Skeletal muscle tissue (tissue), 4 donors: ENCODE measurements around the gene DGAT2. TPM values are rescaled to one million over a fixed set of nuclear protein-coding genes. Genes with fewer than 3 reads are reported as not detected.
"Not testable (repeated sequence)": the region's sequence is repeated elsewhere in the genome, so short reads cannot be mapped to it uniquely, and the experiment has no call there.

ENCODE experiments used
- H3K27ac ChIP-seq: one replicate; pipeline ENCODE4 v1.7.0; 2013; ENCODE audit warnings: mild to moderate bottlenecking, low read depth, low read length, inconsistent platforms
- H3K27me3 ChIP-seq, 3 donors: one replicate each; pipeline ENCODE4 v1.7.0; 2013; ENCODE audit warnings: low read length in 3 of 3; ENCODE audit not compliant: control insufficient read depth in 3 of 3, insufficient read depth in 3 of 3
- H3K36me3 ChIP-seq, 3 donors: one replicate each; pipeline ENCODE4 v1.7.0; 2013; ENCODE audit warnings: low read length in 3 of 3; ENCODE audit not compliant: control insufficient read depth in 3 of 3, insufficient read depth in 3 of 3
- H3K4me1 ChIP-seq, 3 donors: one replicate each; pipeline ENCODE4 v1.7.0; 2013; ENCODE audit warnings: low read length in 3 of 3, mild to moderate bottlenecking in 3 of 3; ENCODE audit not compliant: control insufficient read depth in 3 of 3, insufficient read depth in 3 of 3
- H3K4me3 ChIP-seq, 3 donors: one replicate each; pipeline ENCODE4 v1.7.0; 2013; ENCODE audit warnings: low read length in 3 of 3
- H3K9ac ChIP-seq, 3 donors: one replicate each; pipeline ENCODE4 v1.7.0; 2013; ENCODE audit warnings: low read length in 3 of 3, mild to moderate bottlenecking in 3 of 3, moderate library complexity in 2 of 3, low read depth in 1 of 3
- H3K9me3 ChIP-seq, 3 donors: one replicate each; pipeline ENCODE4 v1.7.0; 2013; ENCODE audit warnings: low read length in 3 of 3; ENCODE audit not compliant: control insufficient read depth in 3 of 3
- total RNA-seq: library from RNA; depleted of rRNA; stranded (reverse); fragments of >200 nt; gene quantifications from one replicate; pipeline ENCODE4 v1.2.3, GENCODE V29; 2014
- donor health status: Osteomylitis.

Gene DGAT2
- total RNA-seq, 1 donor from 2014 or later = 19.3 TPM

DNA sequence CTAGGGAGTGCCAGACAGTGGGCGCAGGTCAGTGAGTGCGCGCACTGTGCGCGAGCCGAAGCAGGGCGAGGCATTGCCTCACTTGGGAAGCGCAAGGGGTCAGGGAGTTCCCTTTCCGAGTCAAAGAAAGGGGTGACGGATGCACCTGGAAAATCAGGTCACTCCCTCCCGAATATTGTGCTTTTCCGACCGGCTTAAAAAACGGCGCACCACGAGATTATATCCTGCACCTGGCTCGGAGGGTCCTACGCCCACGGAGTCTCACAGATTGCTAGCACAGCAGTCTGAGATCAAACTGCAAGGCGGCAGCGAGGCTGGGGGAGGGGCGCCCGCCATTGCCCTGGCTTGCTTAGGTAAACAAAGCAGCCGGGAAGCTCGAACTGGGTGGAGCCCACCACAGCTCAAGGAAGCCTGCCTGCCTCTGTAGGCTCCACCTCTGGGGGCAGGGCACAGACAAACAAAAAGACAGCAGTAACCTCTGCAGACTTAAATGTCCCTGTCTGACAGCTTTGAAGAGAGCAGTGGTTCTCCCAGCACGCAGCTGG is 19.8 kb upstream of the DGAT2 start:
- H3K4me3 ChIP-seq, H3K36me3 ChIP-seq, H3K9ac ChIP-seq, H3K27ac ChIP-seq, H3K9me3 ChIP-seq, H3K27me3 ChIP-seq: not testable (repeated sequence)
- H3K4me1 ChIP-seq = peaks cover 5 to 18% (median 6%) of the 10 kb centered on the region in 3 donors

DNA sequence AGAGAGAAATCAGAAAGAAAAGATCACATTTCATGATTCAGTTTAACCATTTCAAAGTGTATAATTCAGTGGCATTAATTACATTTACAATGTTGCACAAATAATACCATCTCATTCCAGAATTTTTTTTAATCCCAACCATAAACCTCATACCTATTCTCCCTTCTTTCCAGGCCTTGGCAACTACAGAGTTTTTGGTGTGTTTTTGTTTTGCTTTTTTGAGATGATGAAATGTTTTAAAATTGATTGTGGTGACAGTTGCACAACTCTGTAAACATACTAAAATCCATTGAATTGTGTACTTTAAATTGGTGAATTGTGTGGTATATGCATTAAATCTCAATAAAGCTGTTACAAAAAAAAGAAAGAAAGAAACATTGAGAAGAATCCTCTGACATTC is 13.6 kb upstream of the DGAT2 start:
- not testable (repeated sequence) for H3K27me3 ChIP-seq, H3K9me3 ChIP-seq, H3K27ac ChIP-seq, H3K4me1 ChIP-seq, H3K36me3 ChIP-seq, H3K9ac ChIP-seq, H3K4me3 ChIP-seq

DNA sequence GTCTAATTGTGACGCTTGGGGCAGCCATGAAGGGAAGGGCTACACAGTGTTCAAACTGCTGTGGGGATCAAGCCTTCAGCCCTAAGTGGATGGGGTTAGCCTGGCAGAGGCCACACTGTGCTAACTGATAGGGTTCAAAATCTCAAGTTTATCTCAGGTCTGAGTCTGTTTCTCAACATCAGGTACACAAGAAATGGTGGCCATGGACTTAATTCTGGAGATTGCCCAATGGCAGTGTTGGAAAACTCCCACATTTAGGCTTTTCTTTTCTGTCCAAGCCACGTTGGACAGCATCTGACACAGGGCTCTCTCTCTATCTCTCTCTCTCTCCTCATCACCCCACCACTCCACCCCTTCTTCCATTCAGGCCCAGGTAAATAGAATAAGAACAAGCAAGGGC is 10.9 kb upstream of the DGAT2 start:
- Histone ChIP-seq H3K9me3 (no peaks in the 10 kb centered on the region), H3K36me3 (no peaks in the 10 kb centered on the region), H3K4me3 (no peak overlapping the region), H3K4me1 (no peaks in the 10 kb centered on the region), H3K27me3 (no peaks in the 10 kb centered on the region), H3K27ac (no peak overlapping the region), H3K9ac (no peak overlapping the region)

DNA sequence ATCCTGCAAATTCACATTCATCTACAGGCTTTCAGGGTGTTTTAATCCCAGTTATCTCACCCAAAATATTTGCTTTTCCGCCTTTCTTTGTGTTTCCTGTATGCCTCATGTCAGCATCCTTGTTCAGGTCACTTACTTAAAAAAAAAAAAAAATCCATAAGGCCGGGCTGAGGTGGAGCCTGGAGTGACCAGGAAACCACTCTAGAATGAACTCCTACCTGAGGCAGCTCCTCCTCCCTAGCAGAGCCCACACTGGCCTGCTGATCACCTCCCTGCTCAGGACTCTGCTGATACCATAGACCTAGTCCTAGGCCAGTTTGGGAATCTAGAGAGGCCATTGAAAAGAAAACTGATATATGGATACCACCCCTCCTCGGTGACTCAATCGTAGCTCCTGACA is 8.7 kb upstream of the DGAT2 start:
- Histone ChIP-seq H3K4me1 (no peaks in the 10 kb centered on the region), H3K27ac (no peak overlapping the region), H3K27me3 (peaks cover 0 to 3% (median under 1%) of the 10 kb centered on the region in 3 donors), H3K36me3 (no peaks in the 10 kb centered on the region), H3K9ac (no peak overlapping the region), H3K4me3 (no peak overlapping the region), H3K9me3 (no peaks in the 10 kb centered on the region)

DNA sequence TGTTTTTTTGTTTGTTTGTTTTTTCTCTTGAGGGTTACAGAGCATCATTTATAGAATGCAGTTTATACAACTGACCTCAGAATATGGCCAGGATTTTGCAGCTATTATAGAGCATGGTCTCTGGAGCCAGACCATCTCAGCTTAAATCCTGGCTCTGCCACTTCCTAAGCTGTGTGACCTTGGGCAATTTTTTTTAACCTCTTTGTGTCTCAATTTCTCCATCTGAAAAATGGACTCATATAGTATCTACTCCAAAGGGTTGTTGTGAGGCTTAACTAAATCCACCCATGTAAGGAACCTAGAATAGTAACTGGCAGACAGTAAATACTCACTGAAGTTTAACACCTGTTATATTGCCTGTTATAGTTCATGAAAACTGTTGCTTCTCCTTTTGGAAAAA is 8.3 kb upstream of the DGAT2 start:
- no peaks in the 10 kb centered on the region for H3K4me1 ChIP-seq
- no peak overlapping the region for H3K4me3 ChIP-seq
- no peaks in the 10 kb centered on the region for H3K9me3 ChIP-seq
- peaks cover 0 to 4% (median 3%) of the 10 kb centered on the region in 3 donors for H3K27me3 ChIP-seq
- no peaks in the 10 kb centered on the region for H3K36me3 ChIP-seq
- no peak overlapping the region for H3K9ac ChIP-seq
- H3K27ac ChIP-seq = no peak overlapping the region

DNA sequence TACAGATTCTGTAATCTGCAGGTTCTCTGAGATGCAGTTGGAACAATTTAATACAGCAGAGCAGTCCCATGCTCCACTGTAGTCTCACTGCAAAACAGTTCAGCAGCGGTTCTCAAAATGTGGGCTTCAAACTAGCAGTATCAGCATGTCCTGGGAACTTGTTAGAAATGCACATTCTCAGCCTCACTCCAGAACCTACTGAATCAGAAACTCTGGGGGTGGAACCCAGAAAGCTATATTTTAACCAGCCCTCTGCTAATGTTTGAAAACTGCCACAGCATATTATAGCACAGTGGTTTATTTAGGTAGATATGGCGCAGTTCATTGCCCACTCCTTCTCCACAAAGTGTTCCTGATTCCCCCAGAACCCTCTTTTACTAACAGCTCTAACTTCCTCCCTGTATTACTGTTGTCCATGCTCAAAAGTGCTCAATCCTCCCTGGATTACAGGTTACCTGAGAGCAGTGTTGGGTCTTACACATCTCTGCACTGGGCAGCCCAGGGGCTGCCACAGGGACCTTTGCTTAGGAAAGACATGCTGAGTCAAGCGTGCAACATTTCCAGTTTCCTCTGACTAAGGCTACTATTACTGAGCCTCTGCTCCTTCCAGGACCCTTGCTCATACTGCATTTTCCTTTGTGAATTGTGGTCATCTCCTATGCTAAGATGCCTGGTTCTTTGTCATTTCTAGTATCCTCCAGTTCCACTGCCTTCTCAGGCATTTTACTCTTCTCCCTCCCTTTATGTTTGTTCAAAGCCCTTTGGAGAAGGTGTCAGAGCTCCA is 7.7 kb upstream of the DGAT2 start:
- Histone ChIP-seq H3K36me3 (no peaks in the 10 kb centered on the region), H3K4me3 (no peak overlapping the region), H3K9me3 (no peaks in the 10 kb centered on the region), H3K27me3 (peaks cover 0 to 4% (median 3%) of the 10 kb centered on the region in 3 donors), H3K4me1 (no peaks in the 10 kb centered on the region), H3K9ac (no peak overlapping the region), H3K27ac (no peak overlapping the region)

DNA sequence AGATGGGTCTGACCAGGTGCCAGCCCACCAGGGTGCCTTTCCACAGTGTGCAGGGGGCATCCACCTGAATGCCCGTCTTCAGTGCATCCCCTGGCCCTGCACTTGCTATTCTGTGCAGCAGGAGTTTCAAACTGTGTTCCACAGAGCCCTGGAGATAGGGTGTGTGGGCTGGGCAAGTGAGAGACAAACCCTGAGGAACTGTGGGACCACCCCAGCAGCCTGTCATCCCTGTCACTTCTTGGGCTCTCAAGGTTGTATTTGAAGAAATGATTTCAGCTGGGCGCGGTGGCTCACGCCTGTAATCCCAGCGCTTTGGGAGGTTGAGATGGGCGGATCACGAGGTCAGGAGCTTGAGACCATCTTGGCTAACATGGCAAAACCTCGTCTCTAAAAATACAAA is 6.4 kb upstream of the DGAT2 start:
- no peaks in the 10 kb centered on the region for H3K9me3 ChIP-seq
- peaks cover 0 to 11% (median 5%) of the 10 kb centered on the region in 3 donors for H3K27me3 ChIP-seq
- H3K9ac ChIP-seq = no peak overlapping the region
- H3K4me3 ChIP-seq = no peak overlapping the region
- H3K27ac ChIP-seq = no peak overlapping the region
- no peaks in the 10 kb centered on the region for H3K4me1 ChIP-seq
- H3K36me3 ChIP-seq = no peaks in the 10 kb centered on the region

DNA sequence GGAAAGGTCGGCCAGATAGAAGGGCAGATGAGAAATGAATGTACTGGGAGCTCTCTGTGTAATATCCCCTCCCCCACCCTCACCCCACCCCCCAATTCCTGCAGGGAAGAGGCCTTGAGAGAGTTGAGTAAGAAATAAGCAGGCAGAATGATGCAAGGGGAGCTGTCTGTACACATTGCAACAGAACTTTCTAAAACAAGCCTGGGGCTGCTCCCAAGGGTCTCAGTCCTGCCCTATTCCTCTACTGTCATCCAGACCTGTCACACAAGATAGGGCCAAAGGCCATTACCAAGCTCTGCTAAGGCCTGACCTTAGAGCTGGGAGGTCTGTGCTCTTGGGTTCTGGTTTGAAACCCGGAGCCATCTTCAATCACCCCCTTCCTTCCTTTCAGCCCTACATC is 5.7 kb upstream of the DGAT2 start:
- Histone ChIP-seq H3K9me3 (no peaks in the 10 kb centered on the region), H3K36me3 (no peaks in the 10 kb centered on the region), H3K27me3 (peaks cover 0 to 15% (median 12%) of the 10 kb centered on the region in 3 donors), H3K4me1 (peaks cover under 1 to 2% (median 2%) of the 10 kb centered on the region in 3 donors), H3K4me3 (no peak overlapping the region), H3K9ac (no peak overlapping the region), H3K27ac (no peak overlapping the region)

DNA sequence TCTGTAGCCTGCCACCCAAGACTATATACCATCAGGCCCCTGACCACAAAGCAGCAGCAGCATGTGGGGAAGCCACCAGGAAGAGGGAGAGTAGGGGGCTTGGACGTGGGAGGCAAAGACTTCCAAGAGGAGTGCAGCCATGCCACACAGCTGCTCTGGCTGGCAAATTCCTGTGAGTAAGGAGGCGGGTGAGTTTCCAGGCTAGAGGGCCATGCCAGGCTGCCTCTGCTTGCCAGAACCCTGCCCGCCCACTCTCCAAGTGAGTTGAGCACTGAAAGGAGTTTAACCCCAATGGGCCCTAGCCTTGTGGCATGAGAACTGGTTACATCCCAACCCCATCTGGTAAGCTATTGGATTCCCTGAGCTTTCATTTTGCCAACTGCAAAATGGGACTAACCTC is 4.7 kb upstream of the DGAT2 start:
- Histone ChIP-seq H3K27me3 (peaks cover 2 to 20% (median 16%) of the 10 kb centered on the region in 3 donors), H3K4me1 (peaks cover 7 to 12% (median 10%) of the 10 kb centered on the region in 3 donors), H3K36me3 (no peaks in the 10 kb centered on the region), H3K4me3 (no peak overlapping the region), H3K9me3 (no peaks in the 10 kb centered on the region), H3K9ac (no peak overlapping the region), H3K27ac (no peak overlapping the region)

DNA sequence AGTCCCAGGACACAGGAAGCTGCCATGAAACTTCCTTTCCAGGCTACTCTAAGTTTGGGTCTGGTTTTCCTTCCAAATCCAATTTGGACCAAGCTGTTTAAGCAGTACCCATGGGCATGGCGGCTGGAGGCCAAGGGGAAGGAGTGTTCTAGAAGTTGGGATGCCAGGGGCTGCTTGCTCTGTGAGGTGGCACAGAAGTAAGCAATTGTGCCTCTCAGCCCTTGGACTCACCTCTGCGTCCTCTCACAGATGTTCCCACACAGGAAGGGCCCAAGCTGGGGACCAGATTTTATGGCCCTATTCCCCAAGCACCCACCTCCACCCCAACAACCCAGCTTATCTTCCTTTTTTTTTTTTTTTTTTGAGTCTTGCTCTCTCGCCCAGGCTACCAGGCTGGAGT is 3.5 kb upstream of the DGAT2 start:
- peaks cover 5 to 22% (median 21%) of the 10 kb centered on the region in 3 donors for H3K27me3 ChIP-seq
- no peak overlapping the region for H3K4me3 ChIP-seq
- H3K9ac ChIP-seq = no peak overlapping the region
- no peak overlapping the region for H3K27ac ChIP-seq
- H3K9me3 ChIP-seq = no peaks in the 10 kb centered on the region
- peaks cover 8 to 14% (median 13%) of the 10 kb centered on the region in 3 donors for H3K4me1 ChIP-seq
- H3K36me3 ChIP-seq = no peaks in the 10 kb centered on the region
